Gastrocnemius medialis (tissue), 4 donors: Measurements from ENCODE around the gene TNFSF12.

Experiments
- CTCF ChIP-seq, 5 experiments: fragments of 450-650 bp in 3 of 5; fragments of 200-600 bp in 2 of 5; sonication (generic) in 2 of 5; IDR thresholded peaks in 4 of 5; conservative IDR thresholded peaks in 1 of 5; 1 replicate in 4 of 5; 2 replicates in 1 of 5; pipeline ENCODE4 v1.5.1; 2016 to 2019; ENCODE audit warnings: antibody characterized with exemption in 5 of 5, mild to moderate bottlenecking in 3 of 5, moderate library complexity in 3 of 5
- POLR2A ChIP-seq, 2 donors: fragments of 450-650 bp; IDR thresholded peaks; one replicate each; pipeline ENCODE4 v1.6.1; 2017; ENCODE audit warnings: antibody characterized with exemption in 2 of 2, mild to moderate bottlenecking in 2 of 2, moderate library complexity in 2 of 2

- TF ChIP-seq CTCF (IDR thresholded peaks at IDR 0.05 in 4 of 5, conservative IDR thresholded peaks at IDR 0.05 in 1 of 5) (no peak), POLR2A (IDR thresholded peaks at IDR 0.05) (no peak)
Observed at GRCh38 chr17:7580604-7581575, 32.0 kb downstream of the TNFSF12 start.
